ENCODE results near the gene NAA38. TPM values are rescaled to one million over a fixed set of nuclear protein-coding genes. Genes with fewer than 3 reads are reported as not detected.
A peak's percentile ranks its signal among the peaks of the same experiment; 100 is the strongest.

Gene NAA38
- total RNA-seq, 1 experiment from 2014 or later, result 36.6 TPM

DNA sequence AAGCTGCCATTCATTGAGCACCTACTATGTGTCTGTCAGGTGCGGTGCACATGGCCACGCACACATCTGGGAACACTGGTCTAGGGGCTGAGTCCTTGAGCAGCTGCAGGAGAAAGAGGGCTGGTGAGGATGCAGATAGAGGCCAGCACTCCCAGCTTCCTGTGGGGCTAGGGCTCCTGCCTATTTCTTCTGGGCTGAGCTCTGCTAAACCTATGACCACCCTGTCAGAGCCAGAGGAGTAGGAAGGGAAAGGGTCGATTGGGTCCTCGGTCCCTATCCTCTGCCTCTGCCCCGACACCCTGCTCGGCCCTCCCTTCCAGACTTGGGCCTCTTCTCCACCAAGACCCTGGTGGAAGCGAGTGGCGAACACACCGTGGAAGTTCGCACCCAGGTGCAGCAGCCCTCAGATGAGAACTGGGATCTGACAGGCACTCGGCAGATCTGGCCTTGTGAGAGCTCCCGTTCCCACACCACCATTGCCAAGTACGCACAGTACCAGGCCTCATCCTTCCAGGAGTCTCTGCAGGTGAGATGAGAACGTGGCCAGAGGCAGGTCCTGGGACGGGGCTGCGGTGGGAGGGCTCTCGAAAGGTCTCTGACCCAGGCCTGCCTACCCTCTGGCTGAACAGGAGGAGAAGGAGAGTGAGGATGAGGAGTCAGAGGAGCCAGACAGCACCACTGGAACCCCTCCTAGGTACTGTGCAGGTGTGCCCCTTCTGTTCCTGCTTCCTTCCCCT, 6.5 kb downstream of the NAA38 start:
- Mint-ChIP-seq H3K9me3 (ENCODE audit: low read depth, unreplicated experiment) (no peaks in the 10 kb centered on the region), H3K4me1 (ENCODE audit: low read depth, unreplicated experiment) (no peaks in the 10 kb centered on the region), H3K4me3 (ENCODE audit: low read depth, unreplicated experiment) (no peak overlapping the region), H3K27me3 (ENCODE audit: unreplicated experiment) (no peaks in the 10 kb centered on the region), H3K36me3 (ENCODE audit: insufficient read depth, unreplicated experiment) (peaks cover 58% of the 10 kb centered on the region), H3K27ac (ENCODE audit: unreplicated experiment) (no peak overlapping the region)
- BruUV-seq (replicated peaks), result no TSS peak
- TF ChIP-seq, protein P1, sequence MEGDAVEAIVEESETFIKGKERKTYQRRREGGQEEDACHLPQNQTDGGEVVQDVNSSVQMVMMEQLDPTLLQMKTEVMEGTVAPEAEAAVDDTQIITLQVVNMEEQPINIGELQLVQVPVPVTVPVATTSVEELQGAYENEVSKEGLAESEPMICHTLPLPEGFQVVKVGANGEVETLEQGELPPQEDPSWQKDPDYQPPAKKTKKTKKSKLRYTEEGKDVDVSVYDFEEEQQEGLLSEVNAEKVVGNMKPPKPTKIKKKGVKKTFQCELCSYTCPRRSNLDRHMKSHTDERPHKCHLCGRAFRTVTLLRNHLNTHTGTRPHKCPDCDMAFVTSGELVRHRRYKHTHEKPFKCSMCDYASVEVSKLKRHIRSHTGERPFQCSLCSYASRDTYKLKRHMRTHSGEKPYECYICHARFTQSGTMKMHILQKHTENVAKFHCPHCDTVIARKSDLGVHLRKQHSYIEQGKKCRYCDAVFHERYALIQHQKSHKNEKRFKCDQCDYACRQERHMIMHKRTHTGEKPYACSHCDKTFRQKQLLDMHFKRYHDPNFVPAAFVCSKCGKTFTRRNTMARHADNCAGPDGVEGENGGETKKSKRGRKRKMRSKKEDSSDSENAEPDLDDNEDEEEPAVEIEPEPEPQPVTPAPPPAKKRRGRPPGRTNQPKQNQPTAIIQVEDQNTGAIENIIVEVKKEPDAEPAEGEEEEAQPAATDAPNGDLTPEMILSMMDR (IDR thresholded peaks at IDR 0.05; ENCODE audit: unreplicated experiment), result no peak
- CTCF ChIA-PET, result no interaction called here
- intact Hi-C loops (cut with micrococcal nuclease; ENCODE audit: unreplicated experiment), result loop anchor here (10.0 kb wide), 1 partner anchor 106 kb away; no protein-coding TSS in a partner anchor
- DNase-seq, result no peak

DNA sequence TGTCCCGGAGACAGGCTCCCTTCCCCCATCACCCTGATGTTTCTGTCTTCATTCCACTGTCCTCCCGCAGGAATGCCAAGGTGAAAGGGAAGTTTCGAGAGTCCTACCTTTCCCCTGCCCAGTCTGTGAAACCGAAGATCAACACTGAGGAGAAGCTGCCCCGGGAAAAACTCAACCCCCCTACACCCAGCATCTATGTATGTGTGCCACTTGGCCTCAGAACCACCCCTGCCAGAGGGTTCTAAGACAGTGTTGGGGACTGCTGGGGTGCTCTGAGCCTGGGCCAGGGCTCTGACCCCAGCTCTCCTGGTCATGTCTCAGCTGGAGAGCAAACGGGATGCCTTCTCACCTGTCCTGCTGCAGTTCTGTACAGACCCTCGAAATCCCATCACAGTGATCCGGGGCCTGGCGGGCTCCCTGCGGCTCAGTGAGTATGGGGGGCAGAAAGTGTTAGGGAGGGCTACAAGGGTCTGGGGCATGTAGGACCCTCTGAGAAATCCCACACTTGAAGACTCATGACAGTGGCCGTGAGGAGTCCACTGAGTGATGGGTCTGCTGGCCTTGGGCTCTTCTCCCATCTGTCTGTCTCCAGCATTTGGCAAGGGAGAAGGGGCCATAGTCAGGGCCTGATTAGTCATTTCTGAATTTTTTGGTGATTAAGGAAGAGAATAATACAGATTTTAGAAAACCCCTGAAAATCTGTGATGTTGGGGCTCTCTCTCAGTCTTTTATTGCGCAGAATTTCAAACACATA, 7.4 kb downstream of the NAA38 start:
- Mint-ChIP-seq H3K27me3 (ENCODE audit: unreplicated experiment) (no peaks in the 10 kb centered on the region), H3K4me3 (ENCODE audit: low read depth, unreplicated experiment) (no peak overlapping the region), H3K36me3 (ENCODE audit: insufficient read depth, unreplicated experiment) (peaks cover 68% of the 10 kb centered on the region), H3K9me3 (ENCODE audit: low read depth, unreplicated experiment) (no peaks in the 10 kb centered on the region), H3K27ac (ENCODE audit: unreplicated experiment) (no peak overlapping the region), H3K4me1 (ENCODE audit: low read depth, unreplicated experiment) (no peaks in the 10 kb centered on the region)
- TF ChIP-seq, protein P1 (IDR thresholded peaks at IDR 0.05; ENCODE audit: unreplicated experiment), result no peak
- DNase-seq, result no peak
- CTCF ChIA-PET, result no interaction called here
- intact Hi-C loops (cut with micrococcal nuclease; ENCODE audit: unreplicated experiment), result loop anchor here (10.0 kb wide), 1 partner anchor 105 kb away; no protein-coding TSS in a partner anchor
- BruUV-seq (replicated peaks), result TSS peak; percentile 1

DNA sequence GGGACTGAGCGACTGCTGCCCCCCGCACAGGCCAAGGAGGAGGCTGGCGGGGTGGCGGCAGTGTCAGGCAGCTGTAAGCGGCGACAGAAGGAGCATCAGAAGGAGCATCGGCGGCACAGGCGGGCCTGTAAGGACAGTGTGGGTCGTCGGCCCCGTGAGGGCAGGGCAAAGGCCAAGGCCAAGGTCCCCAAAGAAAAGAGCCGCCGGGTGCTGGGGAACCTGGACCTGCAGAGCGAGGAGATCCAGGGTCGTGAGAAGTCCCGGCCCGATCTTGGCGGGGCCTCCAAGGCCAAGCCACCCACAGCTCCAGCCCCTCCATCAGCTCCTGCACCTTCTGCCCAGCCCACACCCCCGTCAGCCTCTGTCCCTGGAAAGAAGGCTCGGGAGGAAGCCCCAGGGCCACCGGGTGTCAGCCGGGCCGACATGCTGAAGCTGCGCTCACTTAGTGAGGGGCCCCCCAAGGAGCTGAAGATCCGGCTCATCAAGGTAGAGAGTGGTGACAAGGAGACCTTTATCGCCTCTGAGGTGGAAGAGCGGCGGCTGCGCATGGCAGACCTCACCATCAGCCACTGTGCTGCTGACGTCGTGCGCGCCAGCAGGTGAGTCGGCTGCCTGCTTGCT, 8.1 kb downstream of the NAA38 start:
- intact Hi-C loops (cut with micrococcal nuclease; ENCODE audit: unreplicated experiment), result no loop called here
- TF ChIP-seq, protein P1 (IDR thresholded peaks at IDR 0.05; ENCODE audit: unreplicated experiment), result no peak
- Mint-ChIP-seq H3K27ac (ENCODE audit: unreplicated experiment) (no peak overlapping the region), H3K4me3 (ENCODE audit: low read depth, unreplicated experiment) (no peak overlapping the region), H3K27me3 (ENCODE audit: unreplicated experiment) (no peaks in the 10 kb centered on the region), H3K4me1 (ENCODE audit: low read depth, unreplicated experiment) (no peaks in the 10 kb centered on the region), H3K36me3 (ENCODE audit: insufficient read depth, unreplicated experiment) (peaks cover 74% of the 10 kb centered on the region), H3K9me3 (ENCODE audit: low read depth, unreplicated experiment) (no peaks in the 10 kb centered on the region)
- no TSS peak for BruUV-seq (replicated peaks)
- CTCF ChIA-PET, result no interaction called here
- DNase-seq, result no peak

DNA sequence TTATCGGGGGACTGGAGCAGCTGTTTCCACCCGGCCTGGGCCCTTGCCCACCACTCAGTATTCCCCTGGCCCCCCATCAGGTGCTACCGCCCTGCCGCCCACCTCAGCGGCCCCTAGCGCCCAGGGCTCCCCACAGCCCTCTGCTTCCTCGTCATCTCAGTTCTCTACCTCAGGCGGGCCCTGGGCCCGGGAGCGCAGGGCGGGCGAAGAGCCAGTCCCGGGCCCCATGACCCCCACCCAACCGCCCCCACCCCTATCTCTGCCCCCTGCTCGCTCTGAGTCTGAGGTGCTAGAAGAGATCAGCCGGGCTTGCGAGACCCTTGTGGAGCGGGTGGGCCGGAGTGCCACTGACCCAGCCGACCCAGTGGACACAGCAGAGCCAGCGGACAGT, 8.6 kb downstream of the NAA38 start:
- CTCF ChIA-PET, result no interaction called here
- Mint-ChIP-seq H3K9me3 (ENCODE audit: low read depth, unreplicated experiment) (no peaks in the 10 kb centered on the region), H3K4me3 (ENCODE audit: low read depth, unreplicated experiment) (no peak overlapping the region), H3K36me3 (ENCODE audit: insufficient read depth, unreplicated experiment) (peaks cover 80% of the 10 kb centered on the region), H3K27ac (ENCODE audit: unreplicated experiment) (no peak overlapping the region), H3K27me3 (ENCODE audit: unreplicated experiment) (no peaks in the 10 kb centered on the region), H3K4me1 (ENCODE audit: low read depth, unreplicated experiment) (no peaks in the 10 kb centered on the region)
- no TSS peak for BruUV-seq (replicated peaks)
- TF ChIP-seq, protein P1 (IDR thresholded peaks at IDR 0.05; ENCODE audit: unreplicated experiment), result no peak
- intact Hi-C loops (cut with micrococcal nuclease; ENCODE audit: unreplicated experiment), result no loop called here
- no peak for DNase-seq

Data from Calu3 (cell line).